Measurements from ENCODE around the gene EMX1.

Gene EMX1

DNA sequence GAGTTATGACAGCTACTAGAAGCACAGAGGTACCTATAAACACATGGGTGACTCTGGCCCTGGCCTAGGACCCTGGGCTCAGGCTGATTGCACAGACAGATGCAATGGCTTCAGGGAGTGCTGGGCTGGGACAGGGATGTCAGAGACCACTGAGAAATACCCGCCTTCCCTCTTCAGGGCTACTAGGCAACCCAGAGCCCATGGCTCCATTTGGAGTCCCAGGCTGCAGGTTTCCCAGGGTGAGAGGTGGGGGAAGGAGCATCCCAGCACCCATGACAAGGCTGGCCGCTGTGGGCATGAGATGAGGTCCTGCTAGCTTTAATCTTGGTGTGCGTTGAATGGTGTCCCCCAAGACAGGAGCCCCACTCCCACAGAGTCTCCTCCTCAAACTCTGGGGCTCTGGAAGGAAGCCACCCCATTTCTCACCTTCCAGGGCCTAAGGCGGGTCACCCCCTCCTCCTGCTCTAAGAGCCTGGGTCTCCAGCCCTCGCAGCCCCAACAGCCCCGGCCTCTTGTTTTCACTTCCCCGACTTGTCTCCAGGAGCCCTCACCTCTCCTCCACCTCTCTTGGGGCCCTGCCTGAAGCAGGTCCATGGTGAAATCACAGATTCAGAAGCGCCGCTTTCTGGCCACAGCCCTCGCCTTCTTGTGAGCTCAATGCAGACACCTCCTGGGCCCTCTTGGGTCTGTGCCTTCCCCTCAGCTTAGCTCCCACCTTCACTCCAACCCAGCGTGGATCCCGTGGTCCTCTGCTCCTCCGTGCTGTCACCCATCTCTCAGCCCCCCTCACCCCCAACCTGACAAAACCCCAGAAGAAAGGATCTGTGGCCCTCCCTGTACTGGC lies 41.4 kb downstream of the EMX1 start:
- DNase-seq (ENCODE audit: low spot score): no peak

DNA sequence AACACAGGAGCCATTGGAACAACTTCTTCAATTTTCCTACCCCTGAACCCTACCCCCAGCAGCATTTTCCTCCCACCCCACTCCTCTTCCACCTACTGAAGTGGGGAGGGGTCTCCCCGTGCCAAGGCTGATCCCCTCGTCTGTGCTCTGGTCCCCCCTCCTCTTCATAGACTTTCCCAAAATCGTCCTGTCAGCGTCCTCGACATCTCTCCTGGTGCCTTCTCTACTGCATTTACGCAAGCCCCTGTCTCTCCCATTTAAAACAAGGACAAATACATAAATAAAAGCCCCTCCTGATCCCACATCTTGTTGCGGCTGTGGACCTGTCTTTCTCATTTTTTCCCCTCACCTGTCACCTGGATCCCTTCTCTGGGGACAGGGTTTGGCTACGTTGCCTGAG lies 42.2 kb downstream of the EMX1 start:
- DNase-seq (ENCODE audit: low spot score): no peak

GRCh38 chr2:72959995-72960981 lies 43.0 kb downstream of the EMX1 start:
- no peak for DNase-seq (ENCODE audit: low spot score)

- no peak for DNase-seq (ENCODE audit: low spot score)
Measured at GRCh38 chr2:72961036-72961720, 43.9 kb downstream of the EMX1 start.

DNA sequence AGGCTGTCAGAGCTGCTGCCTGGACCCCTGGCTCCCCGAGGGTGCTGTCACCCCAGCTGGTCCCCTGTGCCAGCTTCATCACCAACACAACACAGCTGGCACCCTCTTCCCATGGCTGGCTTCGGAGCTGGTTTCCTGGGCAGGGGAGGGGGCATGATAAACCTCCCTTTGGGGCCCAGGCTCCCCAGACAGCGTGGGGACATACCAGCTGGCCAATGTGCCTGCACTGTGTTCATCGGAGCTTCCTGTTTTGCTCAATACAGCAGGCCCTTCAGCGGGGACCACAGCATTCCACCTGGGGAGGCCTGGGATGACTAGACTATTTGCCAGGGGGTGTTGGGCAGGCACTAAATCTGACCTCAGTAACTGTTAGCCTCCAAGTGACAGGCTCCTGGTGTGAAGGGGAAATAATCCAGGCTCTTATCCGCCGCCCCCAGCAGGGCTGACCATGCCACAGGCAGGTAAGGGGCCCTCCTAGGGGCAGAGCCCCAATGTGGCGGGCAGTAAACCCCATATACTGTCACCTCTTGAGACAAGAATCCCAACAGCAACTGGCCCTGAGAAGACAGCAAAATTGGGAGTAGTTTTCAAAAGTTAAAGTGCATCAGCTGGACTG lies 44.6 kb downstream of the EMX1 start:
- no peak for DNase-seq (ENCODE audit: low spot score)

DNA sequence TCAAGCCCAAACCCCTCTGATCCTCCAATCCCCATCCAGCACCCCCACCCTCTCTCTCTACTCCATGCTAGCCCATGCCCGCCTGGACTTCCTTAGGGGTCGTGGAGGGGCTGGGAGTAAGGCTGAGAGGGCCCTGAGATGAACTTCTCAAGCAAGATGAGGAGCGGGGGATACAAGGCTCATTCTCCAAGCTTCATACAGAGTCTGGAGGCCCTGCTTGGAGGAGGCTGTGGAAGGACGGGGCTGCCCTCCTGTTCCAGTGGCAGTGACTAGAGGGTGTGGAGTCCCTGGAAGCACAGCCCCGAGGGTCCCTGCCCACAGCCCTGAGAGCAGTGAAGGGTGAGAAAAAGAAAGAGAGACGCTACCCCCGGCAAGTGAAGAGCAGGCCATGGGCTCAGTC lies 45.6 kb downstream of the EMX1 start:
- no peak for DNase-seq (ENCODE audit: low spot score)

DNA sequence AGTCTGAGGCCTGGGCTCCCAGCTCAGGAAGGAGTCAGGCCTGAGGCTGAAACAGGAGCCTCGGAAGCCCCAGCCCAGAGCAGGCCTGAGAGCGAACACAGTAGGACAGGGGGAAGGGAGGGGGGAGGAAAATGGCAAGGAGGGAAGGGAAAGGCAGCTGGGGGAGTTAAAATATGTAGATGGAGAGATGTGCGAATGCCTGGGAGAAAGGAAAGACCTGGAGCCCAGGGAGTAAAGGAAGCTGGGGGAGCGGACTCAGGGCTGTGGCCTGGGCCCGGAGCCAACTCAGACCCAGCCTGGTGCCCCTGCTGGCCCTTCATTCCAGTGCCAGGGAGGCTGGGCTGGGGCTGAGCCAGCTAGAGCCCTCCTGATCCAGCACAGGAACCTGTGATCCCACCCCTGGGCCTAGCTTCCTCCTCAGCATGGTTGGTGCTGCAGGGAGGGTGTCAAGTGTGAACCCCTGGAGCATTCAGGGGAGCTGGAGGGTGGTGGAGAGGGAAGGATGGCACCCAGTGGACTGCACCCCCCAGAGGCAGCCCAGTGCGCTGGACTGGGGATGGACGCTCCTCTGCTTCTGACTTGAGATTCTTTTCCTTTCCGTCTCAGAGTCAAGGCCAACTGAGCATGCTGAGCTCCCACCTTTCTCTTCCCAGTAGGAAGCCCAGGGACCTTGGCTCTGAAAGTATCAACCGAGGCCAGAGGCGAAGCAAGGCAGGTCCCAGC lies 46.3 kb downstream of the EMX1 start:
- DNase-seq (ENCODE audit: low spot score): no peak

- DNase-seq (ENCODE audit: low spot score): no peak
Measured at GRCh38 chr2:72964146-72964525, 46.8 kb downstream of the EMX1 start.

- no peak for DNase-seq (ENCODE audit: low spot score)
Measured at GRCh38 chr2:72965016-72965415, 47.7 kb downstream of the EMX1 start.

DNA sequence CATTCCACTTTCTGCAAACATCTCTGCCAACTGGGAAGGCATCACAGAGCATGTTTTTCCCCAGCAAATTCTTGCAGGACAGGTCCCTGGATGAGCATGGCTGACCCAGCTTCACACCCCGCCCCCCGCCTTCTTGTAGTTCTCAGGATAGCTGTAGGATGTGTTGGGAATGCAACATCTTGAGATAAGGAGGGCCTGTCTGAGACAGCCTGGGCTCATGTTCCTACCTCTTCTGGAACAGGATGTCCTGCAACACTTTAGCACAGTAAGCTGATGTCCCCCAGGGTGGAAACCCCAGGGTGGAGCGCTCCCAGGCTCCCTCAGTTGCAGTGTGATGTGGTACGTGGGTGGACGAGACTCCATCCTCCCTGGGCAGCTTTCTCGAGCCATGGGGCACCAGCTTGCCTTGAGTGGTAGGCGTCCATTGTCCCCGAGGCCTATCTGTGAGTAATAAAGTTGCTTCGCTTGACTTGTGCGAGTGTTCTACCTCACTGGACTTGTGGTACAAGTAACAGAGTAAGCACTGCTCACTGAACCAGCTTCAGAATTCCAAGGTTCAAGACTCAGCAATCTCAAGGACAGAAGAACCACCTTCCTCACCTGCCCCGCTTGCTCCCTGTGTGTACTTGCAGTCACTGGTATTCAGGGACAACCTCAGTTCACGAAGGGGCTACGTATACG lies 48.6 kb downstream of the EMX1 start:
- DNase-seq (ENCODE audit: low spot score): no peak

- DNase-seq (ENCODE audit: low spot score): no peak
Measured at GRCh38 chr2:72968286-72968685, 51.0 kb downstream of the EMX1 start.

- no peak for DNase-seq (ENCODE audit: low spot score)
Measured at GRCh38 chr2:72969706-72970105, 52.4 kb downstream of the EMX1 start.

- DNase-seq (ENCODE audit: low spot score): no peak
Measured at GRCh38 chr2:72971036-72971435, 53.7 kb downstream of the EMX1 start.

GRCh38 chr2:72972352-72973136 lies 55.2 kb downstream of the EMX1 start:
- no peak for DNase-seq (ENCODE audit: low spot score)

GRCh38 chr2:72973137-72973535 lies 55.8 kb downstream of the EMX1 start:
- DNase-seq (ENCODE audit: low spot score): no peak

GRCh38 chr2:72973566-72974435 lies 56.5 kb downstream of the EMX1 start:
- DNase-seq (ENCODE audit: low spot score): no peak

- no peak for DNase-seq (ENCODE audit: low spot score)
Measured at GRCh38 chr2:72974436-72974754, 57.1 kb downstream of the EMX1 start.

GRCh38 chr2:72975017-72975416 lies 57.7 kb downstream of the EMX1 start:
- DNase-seq (ENCODE audit: low spot score): no peak

DNA sequence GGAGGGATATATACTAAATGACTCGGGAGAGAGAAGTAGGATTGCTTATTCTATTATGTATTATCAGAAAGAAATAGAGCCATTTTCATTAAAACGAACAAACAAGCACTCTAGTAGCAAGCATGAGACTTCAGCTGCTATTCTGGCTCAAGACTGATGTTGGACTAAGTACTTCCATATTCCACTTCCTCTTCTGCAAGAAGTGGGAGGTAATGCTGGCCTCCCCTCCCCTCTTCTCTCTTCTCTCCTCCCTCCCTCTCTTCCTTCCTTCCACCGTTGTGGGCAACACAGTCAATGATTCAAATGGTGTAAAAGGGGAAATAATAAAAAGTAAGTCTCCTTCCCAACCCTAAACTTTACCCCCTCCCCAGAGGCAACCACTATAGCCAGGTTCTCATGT lies 62.6 kb downstream of the EMX1 start:
- no peak for DNase-seq (ENCODE audit: low spot score)

All from left forelimb (tissue), 1 donor.